ENCODE data around the gene SV2C. TPM values are rescaled to one million over a fixed set of nuclear protein-coding genes. Genes with fewer than 3 reads are reported as not detected.

SV2C gene
- total RNA-seq, 1 donor = not detected

GRCh38 chr5:76402251-76402885 is 319.2 kb downstream of the SV2C start:
- no peak for DNase-seq (ENCODE audit: low read depth)
- TF ChIP-seq, protein P1, sequence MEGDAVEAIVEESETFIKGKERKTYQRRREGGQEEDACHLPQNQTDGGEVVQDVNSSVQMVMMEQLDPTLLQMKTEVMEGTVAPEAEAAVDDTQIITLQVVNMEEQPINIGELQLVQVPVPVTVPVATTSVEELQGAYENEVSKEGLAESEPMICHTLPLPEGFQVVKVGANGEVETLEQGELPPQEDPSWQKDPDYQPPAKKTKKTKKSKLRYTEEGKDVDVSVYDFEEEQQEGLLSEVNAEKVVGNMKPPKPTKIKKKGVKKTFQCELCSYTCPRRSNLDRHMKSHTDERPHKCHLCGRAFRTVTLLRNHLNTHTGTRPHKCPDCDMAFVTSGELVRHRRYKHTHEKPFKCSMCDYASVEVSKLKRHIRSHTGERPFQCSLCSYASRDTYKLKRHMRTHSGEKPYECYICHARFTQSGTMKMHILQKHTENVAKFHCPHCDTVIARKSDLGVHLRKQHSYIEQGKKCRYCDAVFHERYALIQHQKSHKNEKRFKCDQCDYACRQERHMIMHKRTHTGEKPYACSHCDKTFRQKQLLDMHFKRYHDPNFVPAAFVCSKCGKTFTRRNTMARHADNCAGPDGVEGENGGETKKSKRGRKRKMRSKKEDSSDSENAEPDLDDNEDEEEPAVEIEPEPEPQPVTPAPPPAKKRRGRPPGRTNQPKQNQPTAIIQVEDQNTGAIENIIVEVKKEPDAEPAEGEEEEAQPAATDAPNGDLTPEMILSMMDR (IDR thresholded peaks at IDR 0.05; ENCODE audit: insufficient read depth, low read depth, low read length) = no peak

DNA sequence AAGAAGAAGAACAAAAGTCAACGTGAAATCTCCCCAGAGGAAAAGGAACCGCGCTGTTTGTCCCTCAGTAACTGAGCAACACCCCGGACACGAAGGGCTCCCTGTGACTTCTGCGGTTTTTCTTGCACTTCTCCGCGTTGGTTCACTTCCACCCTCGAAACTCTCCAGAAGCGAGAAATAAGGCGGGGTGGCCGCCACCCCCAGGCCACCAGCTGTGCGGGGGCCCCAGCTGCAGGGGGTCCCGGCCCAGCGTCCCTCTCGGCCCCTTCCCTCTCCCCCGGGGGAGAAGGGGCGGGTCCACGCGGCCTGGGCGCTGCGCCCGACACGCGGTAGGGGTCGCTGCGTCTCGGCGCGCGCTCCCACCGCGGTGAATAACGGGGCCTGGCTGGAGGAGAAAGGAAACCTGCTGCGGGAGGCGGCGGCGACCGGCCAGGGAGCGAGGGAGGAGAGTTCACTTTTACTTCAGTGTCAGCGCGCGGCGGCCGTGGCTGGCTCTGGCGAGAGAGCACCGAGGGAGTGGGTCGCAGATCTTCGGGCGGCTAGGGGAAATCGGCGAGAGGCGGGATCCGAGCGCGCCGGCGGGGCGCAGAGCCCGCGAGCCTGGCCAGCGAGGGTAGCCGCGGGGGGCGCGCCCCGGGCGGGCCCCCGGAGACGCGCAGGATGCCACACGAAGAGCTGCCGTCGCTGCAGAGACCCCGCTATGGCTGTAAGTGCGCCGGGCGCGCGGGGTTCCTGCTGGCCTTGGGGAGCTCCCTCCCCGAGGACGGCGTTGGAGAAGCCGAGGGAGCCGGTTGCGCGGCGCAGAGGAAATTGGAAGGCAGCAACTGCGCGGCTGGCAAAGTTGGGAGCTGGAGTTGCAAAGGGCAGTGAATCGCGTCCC is 319.9 kb downstream of the SV2C start, which contains the start of gene IQGAP2:
TSS of gene IQGAP2 (plus strand) at position 400 of the 880 bp plus-strand sequence. CDS start at position 661, 261 bp downstream.
- TF ChIP-seq, protein P1 (IDR thresholded peaks at IDR 0.05; ENCODE audit: insufficient read depth, low read depth, low read length) = peak; percentile 60
- H3K4me3 ChIP-seq (ENCODE audit: low read depth, low read length) = peak within 1 kb of the TSS; percentile 60
- DNase-seq (ENCODE audit: low read depth) = peak; percentile 50

More at GRCh38 chr5:76402251-76402885, 319.2 kb downstream of the SV2C start:
- peak overlapping the region; percentile 60 for H3K4me3 ChIP-seq (ENCODE audit: low read depth, low read length)

Small RNAs within 50 kb of the gene (small RNA-seq; reads per million reads assigned to genes)
- gene AC113404.2 = not detected
- not detected for gene RNA5SP186

Measured in fibroblast of villous mesenchyme (primary cell).